ENCODE measurements around the gene FOXB2.
"Not testable (repeated sequence)": the region's sequence is repeated elsewhere in the genome, so short reads cannot be mapped to it uniquely, and the experiment has no call there.

The FOXB2 gene

DNA sequence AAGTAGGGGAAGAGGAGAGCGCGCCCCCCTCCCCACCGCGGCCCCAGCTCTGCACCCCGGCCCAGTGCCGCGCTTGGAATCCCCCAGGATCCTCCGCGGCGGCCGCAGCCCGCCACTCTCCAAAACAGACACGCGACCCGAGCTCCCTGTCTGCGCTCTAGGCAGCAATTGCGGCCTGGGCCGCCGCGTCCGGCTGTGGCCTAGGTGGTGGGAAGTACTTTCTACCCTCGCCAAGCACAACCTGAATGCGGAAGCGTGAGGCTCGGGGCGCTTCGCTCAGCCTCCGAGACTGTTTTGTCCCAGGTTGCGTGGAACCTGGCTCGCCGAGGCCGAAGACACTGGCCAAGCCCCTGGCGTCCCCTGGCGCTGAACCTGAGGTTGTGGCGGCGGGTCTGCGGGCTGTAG lies 3.3 kb upstream of the FOXB2 start:
- DNase-seq (ENCODE audit: low read depth in 2 of 2) = no peak

- no peak for DNase-seq (ENCODE audit: low read depth in 2 of 2)
These were observed 2.6 kb upstream of the FOXB2 start for GRCh38 chr9:77016526-77017504.

- no peak for DNase-seq (ENCODE audit: low read depth in 2 of 2)
These were observed 2.0 kb upstream of the FOXB2 start for GRCh38 chr9:77017505-77017894.

DNA sequence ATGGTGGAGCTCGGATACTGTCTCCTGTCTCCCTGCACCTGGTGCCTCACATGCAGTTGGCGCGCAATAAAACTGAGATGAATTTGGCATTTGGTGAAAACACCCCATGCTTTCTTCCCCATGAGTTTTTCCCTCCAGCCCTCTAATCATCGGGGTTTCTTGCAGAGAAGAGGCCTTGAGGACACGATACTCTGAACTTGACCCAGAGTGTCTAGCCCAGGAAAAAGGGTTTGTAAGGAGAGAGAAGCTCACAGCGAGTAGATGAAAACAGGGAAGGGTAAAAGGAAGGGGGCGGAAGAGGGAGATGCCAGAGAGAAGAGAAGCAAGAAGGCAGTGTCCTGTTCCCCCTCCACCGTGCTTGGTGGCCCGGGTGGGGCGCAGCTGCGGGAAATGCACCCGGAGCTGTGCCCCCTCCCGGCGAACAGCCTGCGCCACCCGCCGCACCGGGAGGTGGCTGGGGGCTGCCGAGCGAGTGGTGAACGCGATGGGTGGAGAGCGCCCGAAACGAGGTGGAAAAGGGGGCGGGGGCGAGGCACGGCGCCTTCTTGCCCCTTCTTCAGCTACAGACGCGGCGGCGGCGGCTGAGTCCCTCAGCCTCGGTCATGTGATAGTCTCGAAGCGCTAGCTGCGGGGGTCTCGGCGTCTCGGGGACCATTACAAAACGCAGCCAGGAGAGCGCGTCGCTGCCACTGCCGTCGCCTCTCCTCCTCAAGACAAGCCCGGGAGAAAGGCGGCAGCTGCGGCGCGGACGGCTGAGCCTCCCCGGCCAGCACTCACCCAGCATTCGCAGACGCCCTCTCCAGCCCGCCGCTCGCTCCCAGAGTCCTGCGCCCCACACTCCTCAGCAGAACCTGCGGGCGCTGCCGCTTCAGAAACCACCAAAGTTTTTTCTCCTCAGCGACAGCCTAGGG lies 1.1 kb upstream of the FOXB2 start:
- no peak for DNase-seq (ENCODE audit: low read depth in 2 of 2)

GRCh38 chr9:77018969-77019235 lies 553 bp upstream of the FOXB2 start:
- DNase-seq (ENCODE audit: low read depth in 2 of 2) = no peak

GRCh38 chr9:77019926-77020412 lies 514 bp downstream of the FOXB2 start:
- no peak for DNase-seq (ENCODE audit: low read depth in 2 of 2)

DNA sequence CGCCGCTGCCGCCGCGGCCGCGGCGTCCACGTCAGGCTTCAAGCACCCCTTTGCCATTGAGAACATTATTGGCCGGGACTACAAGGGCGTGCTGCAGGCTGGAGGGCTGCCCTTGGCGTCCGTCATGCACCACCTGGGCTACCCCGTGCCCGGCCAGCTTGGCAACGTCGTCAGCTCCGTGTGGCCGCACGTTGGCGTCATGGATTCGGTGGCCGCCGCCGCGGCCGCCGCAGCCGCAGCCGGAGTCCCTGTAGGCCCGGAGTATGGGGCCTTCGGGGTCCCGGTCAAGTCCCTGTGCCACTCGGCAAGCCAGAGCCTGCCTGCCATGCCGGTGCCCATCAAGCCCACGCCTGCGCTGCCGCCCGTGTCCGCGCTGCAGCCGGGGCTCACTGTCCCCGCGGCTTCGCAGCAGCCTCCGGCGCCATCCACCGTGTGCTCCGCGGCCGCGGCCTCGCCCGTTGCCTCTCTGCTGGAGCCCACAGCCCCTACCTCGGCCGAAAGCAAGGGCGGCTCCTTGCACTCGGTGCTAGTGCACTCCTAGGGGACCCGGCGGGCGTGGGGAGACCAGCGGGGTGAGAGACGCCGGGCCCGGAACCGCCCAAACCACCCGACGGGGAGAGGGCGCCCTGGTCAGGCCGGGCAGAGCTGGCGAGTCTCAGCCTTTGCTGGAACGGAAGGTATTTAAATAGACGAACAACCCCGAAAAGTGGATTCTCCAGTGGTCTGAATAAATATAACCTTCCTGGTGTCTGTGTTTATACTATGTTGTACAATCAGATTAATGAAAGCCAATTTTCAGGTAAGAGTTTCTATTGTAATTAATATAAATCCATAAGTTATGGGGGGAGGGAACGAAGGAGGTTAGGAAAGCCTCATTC lies 1.2 kb downstream of the FOXB2 start:
- no peak for DNase-seq (ENCODE audit: low read depth in 2 of 2)

- no peak for DNase-seq (ENCODE audit: low read depth in 2 of 2)
These were observed 1.9 kb downstream of the FOXB2 start for GRCh38 chr9:77021291-77021894.

DNA sequence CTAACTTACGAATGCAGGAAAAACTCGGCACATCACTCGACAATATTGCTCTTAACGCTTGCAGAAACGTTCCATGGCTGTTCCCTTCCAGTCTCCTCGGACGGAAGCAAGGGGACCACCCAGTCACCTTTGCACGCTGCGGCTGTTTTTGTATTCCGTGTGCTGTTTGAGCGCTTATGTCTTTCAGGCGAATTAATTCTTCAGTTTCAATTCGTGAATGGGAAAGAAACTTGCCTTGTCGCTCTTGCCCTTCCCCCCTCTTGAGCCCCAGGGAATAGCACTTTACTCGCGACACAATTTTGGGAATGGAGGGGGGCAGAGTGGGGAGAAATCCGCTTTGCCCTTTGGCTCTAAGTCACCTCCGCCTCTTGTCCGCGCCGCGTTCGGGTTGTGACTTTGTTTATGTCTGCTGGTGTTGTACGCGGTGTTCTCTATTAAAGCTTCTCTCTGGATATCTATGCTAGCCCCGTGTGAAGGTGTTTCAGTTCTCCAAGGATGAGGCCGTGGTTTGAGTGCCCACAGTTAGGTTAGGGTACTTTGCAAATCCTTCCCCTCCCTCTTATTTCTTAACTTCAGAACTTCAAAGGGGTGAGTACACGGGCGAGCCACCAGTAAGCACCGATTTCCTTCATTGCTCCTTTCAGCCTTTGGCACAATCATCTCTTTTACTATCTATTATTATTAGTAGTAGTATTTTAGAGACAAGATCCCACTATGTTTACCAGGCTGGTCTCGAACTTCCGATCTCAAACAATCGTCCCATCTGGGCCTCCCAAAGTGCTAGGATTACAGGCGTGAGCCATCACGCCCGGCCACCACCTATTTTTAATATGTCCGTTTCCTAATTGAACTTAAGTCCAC lies 2.7 kb downstream of the FOXB2 start:
- no peak for DNase-seq (ENCODE audit: low read depth in 2 of 2)

DNA sequence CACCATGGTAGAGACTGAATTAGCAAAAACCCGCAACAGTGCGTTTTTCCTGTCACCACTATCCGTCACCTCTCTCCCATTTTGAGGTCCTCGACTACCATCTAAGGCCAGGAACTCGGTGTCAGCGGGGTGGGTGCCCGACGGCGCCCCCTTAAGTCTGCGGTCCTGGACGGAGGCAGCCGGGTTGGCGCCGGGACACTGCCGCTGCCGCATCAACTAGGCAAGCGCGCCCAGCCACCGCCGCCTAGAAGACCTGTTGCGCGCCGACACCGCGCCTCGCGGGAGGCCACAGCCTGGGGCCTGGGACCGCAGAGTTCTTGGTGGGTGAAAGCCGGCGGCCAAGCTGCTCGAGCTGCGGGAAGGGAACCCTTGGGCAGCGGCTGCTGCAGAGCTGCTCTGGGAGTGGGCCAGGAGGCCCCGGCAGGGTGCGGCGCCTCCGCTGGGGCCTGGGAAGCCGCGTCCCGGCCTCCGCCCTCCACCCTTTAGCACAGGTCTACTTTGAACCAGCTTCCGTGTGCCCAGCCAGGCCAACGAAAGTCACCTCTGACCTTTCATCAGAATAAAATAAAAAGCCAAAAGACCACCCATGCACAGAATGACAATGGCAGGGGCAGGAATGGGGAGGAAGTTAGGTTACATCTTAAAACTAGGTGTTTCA lies 3.5 kb downstream of the FOXB2 start:
- DNase-seq (ENCODE audit: low read depth in 2 of 2) = no peak

DNA sequence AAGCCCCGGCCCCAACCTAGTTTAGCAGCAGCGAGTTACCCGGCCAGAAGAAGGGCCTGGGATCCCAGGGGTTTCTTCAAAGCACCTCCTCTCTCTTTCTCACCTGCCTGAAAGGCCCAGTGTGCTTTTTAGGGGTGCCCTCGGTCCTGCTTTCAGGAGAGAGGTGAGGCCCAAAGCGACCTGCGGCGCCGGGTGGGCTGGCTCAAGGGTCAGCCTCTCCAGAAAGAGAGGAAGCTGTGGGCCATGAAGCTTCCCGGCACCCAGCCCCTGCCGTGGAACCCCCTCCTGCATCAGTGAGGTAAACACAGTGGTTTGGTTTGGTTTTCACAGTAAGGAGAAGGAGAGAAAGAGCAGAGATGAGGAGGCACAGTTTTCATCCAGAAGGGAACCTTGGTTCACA lies 4.3 kb downstream of the FOXB2 start:
- no peak for DNase-seq (ENCODE audit: low read depth in 2 of 2)

- no peak for DNase-seq (ENCODE audit: low read depth in 2 of 2)
These were observed 5.5 kb downstream of the FOXB2 start for GRCh38 chr9:77024776-77025545.

DNA sequence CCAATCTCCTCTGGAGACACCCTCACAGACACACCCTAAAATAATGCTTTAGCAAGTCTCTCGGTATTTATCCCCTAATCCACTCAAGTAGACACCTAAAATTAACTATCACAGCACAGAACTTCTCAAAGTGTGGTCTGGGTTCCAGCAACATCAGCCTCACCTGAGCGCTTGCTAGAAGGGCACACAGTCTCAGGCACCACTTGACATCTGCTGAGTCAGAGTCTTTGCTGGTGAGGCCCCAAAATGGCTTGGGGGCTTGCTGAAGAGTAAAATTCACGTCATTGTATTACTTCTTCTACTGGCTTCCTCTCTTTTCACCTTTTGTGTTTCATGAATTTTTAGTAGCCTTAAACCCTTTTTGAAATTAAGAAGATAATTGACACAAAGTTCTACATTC lies 9.0 kb downstream of the FOXB2 start:
- DNase-seq (ENCODE audit: low read depth in 2 of 2) = no peak

- DNase-seq (ENCODE audit: low read depth in 2 of 2) = no peak
These were observed 10.6 kb downstream of the FOXB2 start for GRCh38 chr9:77030045-77030444.

GRCh38 chr9:77038281-77039036 lies 19.0 kb downstream of the FOXB2 start:
- DNase-seq (ENCODE audit: low read depth in 2 of 2) = no peak

- DNase-seq (ENCODE audit: low read depth in 2 of 2) = no peak
These were observed 20.9 kb downstream of the FOXB2 start for GRCh38 chr9:77040340-77040739.

DNA sequence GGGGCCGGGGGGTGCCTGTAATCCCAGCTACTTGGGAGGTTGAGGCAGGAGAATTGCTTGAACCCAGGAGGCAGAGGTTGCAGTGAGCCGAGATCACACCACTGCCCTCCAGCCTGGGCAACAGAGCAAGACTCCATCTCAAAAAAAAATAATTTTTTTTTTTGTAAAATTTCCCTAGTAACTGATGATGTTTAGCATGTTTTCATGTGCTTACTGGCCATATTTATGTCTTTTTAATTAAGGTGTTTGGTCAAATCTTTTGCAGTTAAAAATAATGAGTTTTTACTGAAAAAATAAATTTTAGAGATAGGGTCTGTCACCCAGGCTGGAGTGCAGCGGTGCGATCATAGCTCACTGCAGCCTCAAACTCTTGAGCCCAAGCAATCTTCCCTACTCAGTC lies 24.3 kb downstream of the FOXB2 start:
- DNase-seq (ENCODE audit: low read depth in 2 of 2) = not testable (repeated sequence)

DNA sequence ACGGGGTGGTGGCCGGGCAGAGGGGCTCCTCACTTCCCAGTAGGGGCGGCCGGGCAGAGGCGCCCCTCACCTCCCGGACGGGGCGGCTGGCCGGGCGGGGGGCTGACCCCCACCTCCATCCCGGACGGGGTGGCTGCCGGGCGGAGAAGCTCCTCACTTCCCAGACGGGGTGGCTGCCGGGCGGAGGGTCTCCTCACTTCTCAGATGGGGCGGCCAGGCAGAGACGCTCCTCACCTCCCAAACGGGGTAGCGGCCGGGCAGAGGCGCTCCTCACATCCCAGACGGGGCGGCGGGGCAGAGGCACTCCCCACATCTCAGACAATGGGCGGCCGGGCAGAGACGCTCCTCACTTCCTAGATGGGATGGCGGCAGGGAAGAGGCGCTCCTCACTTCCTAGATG lies 41.2 kb downstream of the FOXB2 start:
- DNase-seq (ENCODE audit: low read depth in 2 of 2) = not testable (repeated sequence)
